ENCODE data around the gene RAD51B.

GRCh38 chr14:68111097-68111852, 291.7 kb downstream of the RAD51B start:
- no peak for TF ChIP-seq CTCF (IDR thresholded peaks at IDR 0.05)
- no peak for TF ChIP-seq POLR2A (IDR thresholded peaks at IDR 0.05)
- TF ChIP-seq EP300 (IDR thresholded peaks at IDR 0.05): no peak
- no peak for TF ChIP-seq POLR2AphosphoS5 (IDR thresholded peaks at IDR 0.05)
